ENCODE data around the gene BACH1.

DNA sequence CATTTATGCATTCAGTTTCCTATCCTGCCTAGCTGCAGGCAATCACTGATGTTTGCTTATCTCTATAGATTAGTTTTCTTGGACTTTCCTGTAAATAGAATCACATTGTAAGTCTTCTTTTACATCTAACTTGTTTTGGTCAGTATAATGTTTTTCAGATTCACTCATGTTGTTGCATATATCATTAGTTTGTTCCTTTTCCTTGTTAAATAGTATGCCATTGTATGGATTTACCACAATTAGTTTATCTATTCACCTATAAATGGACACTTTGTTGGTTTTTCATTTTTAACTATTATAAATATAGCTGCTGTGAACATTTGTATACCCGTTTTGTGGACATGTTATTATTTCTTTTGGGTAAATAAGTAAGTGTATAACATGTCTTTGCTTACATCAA, 44.2 kb upstream of the BACH1 start:
- no peak for TF ChIP-seq CEBPB (IDR thresholded peaks at IDR 0.05)
- TF ChIP-seq, protein P1, sequence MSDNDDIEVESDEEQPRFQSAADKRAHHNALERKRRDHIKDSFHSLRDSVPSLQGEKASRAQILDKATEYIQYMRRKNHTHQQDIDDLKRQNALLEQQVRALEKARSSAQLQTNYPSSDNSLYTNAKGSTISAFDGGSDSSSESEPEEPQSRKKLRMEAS (IDR thresholded peaks at IDR 0.05): no peak
- TF ChIP-seq YY1 (IDR thresholded peaks at IDR 0.05; ENCODE audit: low read depth): no peak
- no peak for TF ChIP-seq NFIC (IDR thresholded peaks at IDR 0.05)
- no peak for TF ChIP-seq EGR1 (IDR thresholded peaks at IDR 0.05)
- TF ChIP-seq RAD21 (IDR thresholded peaks at IDR 0.05; ENCODE audit: low read depth): no peak
- TF ChIP-seq, protein P2, sequence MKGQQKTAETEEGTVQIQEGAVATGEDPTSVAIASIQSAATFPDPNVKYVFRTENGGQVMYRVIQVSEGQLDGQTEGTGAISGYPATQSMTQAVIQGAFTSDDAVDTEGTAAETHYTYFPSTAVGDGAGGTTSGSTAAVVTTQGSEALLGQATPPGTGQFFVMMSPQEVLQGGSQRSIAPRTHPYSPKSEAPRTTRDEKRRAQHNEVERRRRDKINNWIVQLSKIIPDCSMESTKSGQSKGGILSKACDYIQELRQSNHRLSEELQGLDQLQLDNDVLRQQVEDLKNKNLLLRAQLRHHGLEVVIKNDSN (IDR thresholded peaks at IDR 0.05): no peak
- TF ChIP-seq TEAD4 (IDR thresholded peaks at IDR 0.05): no peak

Data from Ishikawa (cell line).